H9 (cell line): Measurements from ENCODE around the gene TNFRSF6B. TPM values are rescaled to one million over a fixed set of nuclear protein-coding genes. Genes with fewer than 3 reads are reported as not detected.
A peak's percentile ranks its signal among the peaks of the same experiment; 100 is the strongest.

Experiments used
- DNase-seq: peaks from one replicate; pipeline ENCODE4 v3.0.0-alpha.2; 2017
- H2AFZ ChIP-seq: one replicate; pipeline ENCODE4 v1.6.1; 2013; ENCODE audit warnings: mild to moderate bottlenecking, low read length, control low read depth, moderate library complexity
- H2AK5ac ChIP-seq: 2 replicates; pipeline ENCODE4 v1.6.1; 2013; ENCODE audit warnings: low read length, control low read depth, mixed read lengths; ENCODE audit not compliant: insufficient read length
- H2BK120ac ChIP-seq: one replicate; pipeline ENCODE4 v1.6.1; 2013; ENCODE audit warnings: low read depth, mild to moderate bottlenecking, low read length, control low read depth, inconsistent platforms; ENCODE audit not compliant: poor library complexity, severe bottlenecking
- H2BK12ac ChIP-seq: 2 replicates; pipeline ENCODE4 v1.6.1; 2013; ENCODE audit warnings: low read length, control low read depth, mixed read lengths, low read depth; ENCODE audit not compliant: insufficient read length
- H2BK15ac ChIP-seq: 2 replicates; pipeline ENCODE4 v1.6.1; 2013; ENCODE audit warnings: low read depth, low read length, control low read depth
- H2BK20ac ChIP-seq: one replicate; pipeline ENCODE4 v1.6.1; 2013; ENCODE audit warnings: low read depth, mild to moderate bottlenecking, low read length, control low read depth, inconsistent platforms; ENCODE audit not compliant: poor library complexity, severe bottlenecking
- H2BK5ac ChIP-seq: 2 replicates; pipeline ENCODE4 v1.6.1; 2013; ENCODE audit warnings: low read length, control low read depth, mixed read lengths; ENCODE audit not compliant: insufficient read length
- H3K14ac ChIP-seq: 2 replicates; pipeline ENCODE4 v1.6.1; 2013; ENCODE audit warnings: low read length, control low read depth; ENCODE audit not compliant: insufficient read depth
- H3K18ac ChIP-seq: 2 replicates; pipeline ENCODE4 v1.6.1; 2013; ENCODE audit warnings: low read depth, mild to moderate bottlenecking, mixed read lengths, low read length, control low read depth; ENCODE audit not compliant: insufficient read length
- H3K23ac ChIP-seq: 2 replicates; pipeline ENCODE4 v1.6.1; 2013; ENCODE audit warnings: low read length, control low read depth, mixed read lengths, low read depth; ENCODE audit not compliant: insufficient read length
- H3K23me2 ChIP-seq: 2 replicates; pipeline ENCODE4 v1.6.1; 2013; ENCODE audit warnings: low read depth, mild to moderate bottlenecking, mixed read lengths, low read length, control low read depth; ENCODE audit not compliant: insufficient read length, poor library complexity, severe bottlenecking
- H3K27ac ChIP-seq: 2 replicates; pipeline ENCODE4 v1.5.1; 2013; ENCODE audit warnings: low read length, control low read depth, mixed read lengths, low read depth; ENCODE audit not compliant: insufficient read length
- H3K27me3 ChIP-seq: 2 replicates; pipeline ENCODE4 v1.6.1; 2013; ENCODE audit warnings: low read length, control low read depth, inconsistent platforms; ENCODE audit not compliant: insufficient read depth
- H3K4ac ChIP-seq: 2 replicates; pipeline ENCODE4 v1.6.1; 2013; ENCODE audit warnings: low read depth, mild to moderate bottlenecking, control low read depth, inconsistent platforms, low read length, moderate library complexity
- H3K4me1 ChIP-seq: 2 replicates; pipeline ENCODE4 v1.6.1; 2013; ENCODE audit warnings: low read length, control low read depth, inconsistent platforms; ENCODE audit not compliant: insufficient read depth
- H3K4me2 ChIP-seq: 2 replicates; pipeline ENCODE4 v1.6.1; 2013; ENCODE audit warnings: low read length, control low read depth, mixed read lengths; ENCODE audit not compliant: insufficient read length, insufficient read depth
- H3K56ac ChIP-seq: 2 replicates; pipeline ENCODE4 v1.6.1; 2013; ENCODE audit warnings: low read depth, mild to moderate bottlenecking, mixed read lengths, low read length, control low read depth; ENCODE audit not compliant: insufficient read length
- H3K79me1 ChIP-seq: 2 replicates; pipeline ENCODE4 v1.6.1; 2013; ENCODE audit warnings: low read depth, mild to moderate bottlenecking, moderate library complexity, low read length, control low read depth, inconsistent platforms; ENCODE audit not compliant: insufficient read depth, poor library complexity, severe bottlenecking
- H3K79me2 ChIP-seq: 2 replicates; pipeline ENCODE4 v1.6.1; 2013; ENCODE audit warnings: low read length, control low read depth, inconsistent platforms; ENCODE audit not compliant: insufficient read depth
- H3K9ac ChIP-seq: 2 replicates; pipeline ENCODE4 v1.6.1; 2013; ENCODE audit warnings: low read length, control low read depth, mixed read lengths; ENCODE audit not compliant: insufficient read length; ENCODE audit errors: extremely low read depth
- H3K9me3 ChIP-seq: one replicate; pipeline ENCODE4 v1.6.1; 2013; ENCODE audit warnings: low read depth, low read length, inconsistent platforms; ENCODE audit not compliant: control insufficient read depth
- H3T11ph ChIP-seq: one replicate; pipeline ENCODE4 v1.6.1; 2013; ENCODE audit warnings: mild to moderate bottlenecking, low read length, control low read depth, inconsistent platforms
- H4K20me1 ChIP-seq: one replicate; pipeline ENCODE4 v1.6.1; 2013; ENCODE audit not compliant: control insufficient read depth, insufficient read length, insufficient read depth
- H4K5ac ChIP-seq: 2 replicates; pipeline ENCODE4 v1.6.1; 2013; ENCODE audit warnings: low read depth, mild to moderate bottlenecking, mixed read lengths, low read length, control low read depth; ENCODE audit not compliant: insufficient read length
- H4K8ac ChIP-seq: replicated peaks from 2 replicates; pipeline ENCODE4 v1.6.1; 2013; ENCODE audit warnings: low read length, control low read depth, mixed read lengths, low read depth; ENCODE audit not compliant: insufficient read length
- H4K91ac ChIP-seq: 2 replicates; pipeline ENCODE4 v1.6.1; 2013; ENCODE audit warnings: low read depth, mild to moderate bottlenecking, moderate library complexity, mixed read lengths, low read length, control low read depth; ENCODE audit not compliant: insufficient read length
- H3K27ac Mint-ChIP-seq, 3 experiments: 2 replicates in 2 of 3; 3 replicates in 1 of 3; pipeline ENCODE4 v1.8.0; 2020 to 2021; ENCODE audit warnings: mixed read lengths in 3 of 3, mild to moderate bottlenecking in 1 of 3, moderate library complexity in 1 of 3
- H3K27me3 Mint-ChIP-seq: 2 replicates; pipeline ENCODE4 v1.8.0; 2021; ENCODE audit warnings: low read depth, mild to moderate bottlenecking, moderate library complexity, mixed read lengths
- H3K36me3 Mint-ChIP-seq, 3 experiments: 2 replicates in 2 of 3; 3 replicates in 1 of 3; pipeline ENCODE4 v1.8.0; 2020 to 2021; ENCODE audit warnings: low read depth in 3 of 3, mixed read lengths in 3 of 3; ENCODE audit not compliant: insufficient read depth in 1 of 3
- H3K4me1 Mint-ChIP-seq, 2 experiments: 2 replicates each; pipeline ENCODE4 v1.8.0; 2020; ENCODE audit warnings: mixed read lengths in 2 of 2
- H3K4me3 Mint-ChIP-seq, 2 experiments: 2 replicates in 1 of 2; 3 replicates in 1 of 2; pipeline ENCODE4 v1.8.0; 2020 to 2021; ENCODE audit warnings: mild to moderate bottlenecking in 2 of 2, mixed read lengths in 2 of 2, moderate library complexity in 1 of 2
- H3K9me3 Mint-ChIP-seq, 2 experiments: 2 replicates in 1 of 2; 3 replicates in 1 of 2; pipeline ENCODE4 v1.8.0; 2020; ENCODE audit warnings: mild to moderate bottlenecking in 2 of 2, mixed read lengths in 2 of 2, moderate library complexity in 1 of 2
- CTCF ChIP-seq: fragments of 200-600 bp; sonication (generic); conservative IDR thresholded peaks from 3 replicates; pipeline ENCODE4 v1.8.0; 2021; ENCODE audit warnings: antibody characterized with exemption, mild to moderate bottlenecking
- WGBS: extraction: QIAGEN DNeasy Blood & Tissue Kit; methylation state at CpG from one replicate; pipeline ENCODE4 v1.1.7; 2013; ENCODE audit warnings: missing lambda C conversion rate, low lambda C conversion rate, mixed read lengths; ENCODE audit not compliant: insufficient read length; ENCODE audit errors: extremely low coverage; 5-methylcytosine and 5-hydroxymethylcytosine counted together
- total RNA-seq: library from RNA; stranded (reverse); gene quantifications from 2 replicates; pipeline ENCODE4 v1.2.1, GENCODE V29; 2021

Gene TNFRSF6B
- total RNA-seq, 1 experiment from 2014 or later: not detected

GRCh38 chr20:63691711-63692435, 4.6 kb upstream of the TNFRSF6B start:
- Histone ChIP-seq H2BK15ac (no peak overlapping the region), H4K20me1 (no peaks in the 10 kb centered on the region), H3K9ac (no peak overlapping the region), H3T11ph (no peak overlapping the region), H4K5ac (no peak overlapping the region), H3K27me3 (no peaks in the 10 kb centered on the region), H3K23ac (no peak overlapping the region), H2BK20ac (no peak overlapping the region), H4K91ac (no peak overlapping the region), H3K79me2 (no peaks in the 10 kb centered on the region), H3K18ac (no peak overlapping the region), H2AFZ (no peak overlapping the region), H3K4ac (no peak overlapping the region), H2BK12ac (no peak overlapping the region), H2BK5ac (no peak overlapping the region), H3K9me3 (no peaks in the 10 kb centered on the region), H3K14ac (no peak overlapping the region), H3K27ac (no peak overlapping the region), H3K79me1 (no peaks in the 10 kb centered on the region), H3K4me1 (no peaks in the 10 kb centered on the region), H3K23me2 (peaks cover 4% of the 10 kb centered on the region), H3K56ac (no peak overlapping the region), H3K4me2 (no peak overlapping the region), H2AK5ac (no peak overlapping the region), H4K8ac (no peak overlapping the region), H2BK120ac (no peak overlapping the region)
- Mint-ChIP-seq H3K9me3 (peaks cover 3 to 5% of the 10 kb centered on the region in 2 experiments; a peak in 3 of 5 replicates), H3K27ac (peak overlapping the region in 2 of 3 experiments; percentile 60 to 88; a peak in 3 of 7 replicates), H3K36me3 (peaks cover 14 to 20% (median 17%) of the 10 kb centered on the region in 3 experiments; a peak in 6 of 7 replicates), H3K4me3 (no peak overlapping the region), H3K4me1 (peaks cover 2 to 4% of the 10 kb centered on the region in 2 experiments), H3K27me3 (peaks cover 3% of the 10 kb centered on the region)
- no peak for TF ChIP-seq CTCF
- no CpG with 5 or more reads among the region's 21 CpGs for WGBS
- no peak for DNase-seq
